Skeletal muscle tissue (tissue), 4 donors: ENCODE results near the gene CD248. TPM values are rescaled to one million over a fixed set of nuclear protein-coding genes. Genes with fewer than 3 reads are reported as not detected.
"Not testable (repeated sequence)": the region's sequence is repeated elsewhere in the genome, so short reads cannot be mapped to it uniquely, and the experiment has no call there.

Experiments used
- H3K27ac ChIP-seq: one replicate; pipeline ENCODE4 v1.7.0; 2013; ENCODE audit warnings: mild to moderate bottlenecking, low read depth, low read length, inconsistent platforms
- H3K27me3 ChIP-seq, 3 donors: one replicate each; pipeline ENCODE4 v1.7.0; 2013; ENCODE audit warnings: low read length in 3 of 3; ENCODE audit not compliant: control insufficient read depth in 3 of 3, insufficient read depth in 3 of 3
- H3K36me3 ChIP-seq, 3 donors: one replicate each; pipeline ENCODE4 v1.7.0; 2013; ENCODE audit warnings: low read length in 3 of 3; ENCODE audit not compliant: control insufficient read depth in 3 of 3, insufficient read depth in 3 of 3
- H3K4me1 ChIP-seq, 3 donors: one replicate each; pipeline ENCODE4 v1.7.0; 2013; ENCODE audit warnings: low read length in 3 of 3, mild to moderate bottlenecking in 3 of 3; ENCODE audit not compliant: control insufficient read depth in 3 of 3, insufficient read depth in 3 of 3
- H3K4me3 ChIP-seq, 3 donors: one replicate each; pipeline ENCODE4 v1.7.0; 2013; ENCODE audit warnings: low read length in 3 of 3
- H3K9ac ChIP-seq, 3 donors: one replicate each; pipeline ENCODE4 v1.7.0; 2013; ENCODE audit warnings: low read length in 3 of 3, mild to moderate bottlenecking in 3 of 3, moderate library complexity in 2 of 3, low read depth in 1 of 3
- H3K9me3 ChIP-seq, 3 donors: one replicate each; pipeline ENCODE4 v1.7.0; 2013; ENCODE audit warnings: low read length in 3 of 3; ENCODE audit not compliant: control insufficient read depth in 3 of 3
- total RNA-seq: library from RNA; depleted of rRNA; stranded (reverse); fragments of >200 nt; gene quantifications from one replicate; pipeline ENCODE4 v1.2.3, GENCODE V29; 2014
- donor health status: Osteomylitis.

CD248 gene
- total RNA-seq, 1 donor from 2014 or later = 19.3 TPM

- no peaks in the 10 kb centered on the region for H3K36me3 ChIP-seq
- peak overlapping the region; percentile 82 for H3K27ac ChIP-seq
- H3K9me3 ChIP-seq = no peaks in the 10 kb centered on the region
- H3K4me1 ChIP-seq = peaks cover 18 to 42% (median 31%) of the 10 kb centered on the region in 3 donors
- peak overlapping the region; percentile 43 to 78 (median 59) for H3K9ac ChIP-seq
- H3K4me3 ChIP-seq = peak overlapping the region; percentile 57 to 74 (median 69)
- peaks cover 18 to 27% (median 22%) of the 10 kb centered on the region in 3 donors for H3K27me3 ChIP-seq
Measured at GRCh38 chr11:66313321-66314185, 3.3 kb downstream of the CD248 start.

GRCh38 chr11:66312549-66313320, 4.1 kb downstream of the CD248 start:
- H3K36me3 ChIP-seq = no peaks in the 10 kb centered on the region
- no peaks in the 10 kb centered on the region for H3K9me3 ChIP-seq
- peak overlapping the region; percentile 82 to 91 (median 87) for H3K4me3 ChIP-seq
- peaks cover 11 to 34% (median 24%) of the 10 kb centered on the region in 3 donors for H3K4me1 ChIP-seq
- H3K9ac ChIP-seq = peak overlapping the region; percentile 59 to 81 (median 68)
- peaks cover 18 to 27% (median 22%) of the 10 kb centered on the region in 3 donors for H3K27me3 ChIP-seq
- H3K27ac ChIP-seq = peak overlapping the region; percentile 82

- peaks cover 18 to 27% (median 22%) of the 10 kb centered on the region in 3 donors for H3K27me3 ChIP-seq
- H3K9me3 ChIP-seq = no peaks in the 10 kb centered on the region
- H3K4me3 ChIP-seq = peak overlapping the region; percentile 82 to 91 (median 87)
- H3K27ac ChIP-seq = peak overlapping the region; percentile 73
- peak overlapping the region; percentile 53 to 81 (median 68) for H3K9ac ChIP-seq
- peaks cover 11 to 29% (median 21%) of the 10 kb centered on the region in 3 donors for H3K4me1 ChIP-seq
- no peaks in the 10 kb centered on the region for H3K36me3 ChIP-seq
Measured at GRCh38 chr11:66311965-66312548, 4.8 kb downstream of the CD248 start.

GRCh38 chr11:66311470-66311964, 5.3 kb downstream of the CD248 start:
- Histone ChIP-seq H3K27ac (peak overlapping the region; percentile 73), H3K36me3 (no peaks in the 10 kb centered on the region), H3K4me3 (peak overlapping the region in 2 of 3 donors; percentile 87 to 91), H3K27me3 (peaks cover 18 to 24% (median 19%) of the 10 kb centered on the region in 3 donors), H3K4me1 (peaks cover 11 to 29% (median 21%) of the 10 kb centered on the region in 3 donors), H3K9ac (peak overlapping the region in 2 of 3 donors; percentile 68 to 81), H3K9me3 (no peaks in the 10 kb centered on the region)

GRCh38 chr11:66310803-66311440, 5.9 kb downstream of the CD248 start:
- Histone ChIP-seq H3K27me3 (peaks cover 13 to 18% (median 13%) of the 10 kb centered on the region in 3 donors), H3K4me1 (peaks cover 11 to 23% (median 16%) of the 10 kb centered on the region in 3 donors)
- H3K36me3 ChIP-seq, H3K9me3 ChIP-seq, H3K27ac ChIP-seq, H3K9ac ChIP-seq, H3K4me3 ChIP-seq: not testable (repeated sequence)

GRCh38 chr11:66310324-66310723, 6.5 kb downstream of the CD248 start:
- Histone ChIP-seq H3K27ac (no peak overlapping the region), H3K9ac (no peak overlapping the region), H3K9me3 (no peaks in the 10 kb centered on the region), H3K27me3 (peaks cover 7 to 13% (median 7%) of the 10 kb centered on the region in 3 donors), H3K4me1 (peaks cover 9 to 17% (median 16%) of the 10 kb centered on the region in 3 donors), H3K4me3 (no peak overlapping the region), H3K36me3 (no peaks in the 10 kb centered on the region)

GRCh38 chr11:66309475-66309874, 7.4 kb downstream of the CD248 start:
- Histone ChIP-seq H3K27me3 (peaks cover under 1 to 7% (median under 1%) of the 10 kb centered on the region in 3 donors), H3K9me3 (no peaks in the 10 kb centered on the region), H3K4me1 (peaks cover 6 to 15% (median 12%) of the 10 kb centered on the region in 3 donors), H3K9ac (no peak overlapping the region), H3K36me3 (no peaks in the 10 kb centered on the region), H3K4me3 (no peak overlapping the region), H3K27ac (no peak overlapping the region)

GRCh38 chr11:66302656-66303055, 14.2 kb downstream of the CD248 start:
- Histone ChIP-seq H3K9me3 (no peaks in the 10 kb centered on the region), H3K4me3 (no peak overlapping the region), H3K36me3 (no peaks in the 10 kb centered on the region), H3K27ac (no peak overlapping the region), H3K4me1 (no peaks in the 10 kb centered on the region), H3K9ac (no peak overlapping the region), H3K27me3 (no peaks in the 10 kb centered on the region)

- Histone ChIP-seq H3K36me3 (no peaks in the 10 kb centered on the region), H3K27ac (no peak overlapping the region), H3K4me3 (no peak overlapping the region), H3K9me3 (no peaks in the 10 kb centered on the region), H3K9ac (no peak overlapping the region), H3K27me3 (peaks cover 14 to 26% (median 15%) of the 10 kb centered on the region in 3 donors), H3K4me1 (no peaks in the 10 kb centered on the region)
Measured at GRCh38 chr11:66299186-66299585, 17.7 kb downstream of the CD248 start.
